Lung (tissue), 12 donors: ENCODE measurements around the gene HNRNPC. TPM values are rescaled to one million over a fixed set of nuclear protein-coding genes. Genes with fewer than 3 reads are reported as not detected.

Source experiments
- ATAC-seq: fragments of 200-7000 bp; cut with Tn5 transposase; one replicate; pipeline ENCODE4 v1.9.1; 2020; ENCODE audit warnings: moderate number of reproducible peaks; ENCODE audit not compliant: insufficient read depth, low FRiP score
- DNase-seq, 3 donors: peaks; one replicate each; pipeline ENCODE4 v3.0.0-alpha.2; 2013 to 2017
- H3K27ac ChIP-seq, 2 donors: one replicate each; pipeline ENCODE4 v1.5.1; 2013; ENCODE audit warnings: mild to moderate bottlenecking in 2 of 2, moderate library complexity in 2 of 2, control low read depth in 1 of 2, inconsistent platforms in 1 of 2, low read depth in 1 of 2, low read length in 1 of 2
- H3K27me3 ChIP-seq, 3 donors: one replicate each; pipeline ENCODE4 v1.5.1; 2013; ENCODE audit warnings: low read length in 2 of 3; ENCODE audit not compliant: control insufficient read depth in 3 of 3, insufficient read depth in 3 of 3
- H3K36me3 ChIP-seq, 4 donors: one replicate each; pipeline ENCODE4 v1.5.1; 2013; ENCODE audit warnings: low read length in 4 of 4, mild to moderate bottlenecking in 1 of 4, moderate library complexity in 1 of 4; ENCODE audit not compliant: control insufficient read depth in 4 of 4, insufficient read depth in 4 of 4
- H3K4me1 ChIP-seq, 5 donors: one replicate each; pipeline ENCODE4 v1.5.1; 2013; ENCODE audit warnings: low read length in 5 of 5, mild to moderate bottlenecking in 2 of 5, moderate library complexity in 1 of 5; ENCODE audit not compliant: control insufficient read depth in 5 of 5, insufficient read depth in 5 of 5
- H3K4me3 ChIP-seq: one replicate; pipeline ENCODE4 v1.5.1; 2013; ENCODE audit warnings: mild to moderate bottlenecking, control low read depth, moderate library complexity
- H3K9ac ChIP-seq, 2 donors: one replicate each; pipeline ENCODE4 v1.5.1; 2013; ENCODE audit warnings: low read length in 2 of 2, control low read depth in 1 of 2; ENCODE audit not compliant: insufficient read depth in 1 of 2
- H3K9me3 ChIP-seq, 4 donors: one replicate each; pipeline ENCODE4 v1.5.1; 2013; ENCODE audit warnings: low read length in 3 of 4, mild to moderate bottlenecking in 1 of 4, moderate library complexity in 1 of 4; ENCODE audit not compliant: control insufficient read depth in 4 of 4, insufficient read depth in 3 of 4
- CTCF ChIP-seq: IDR thresholded peaks from 2 replicates; pipeline ENCODE4 v1.5.1; 2012; ENCODE audit warnings: mild to moderate bottlenecking; ENCODE audit errors: control extremely low read depth, extremely low read depth
- WGBS, 2 donors: extraction: QIAGEN DNeasy Blood & Tissue Kit; methylation state at CpG; one replicate each; pipeline ENCODE4 v1.1.7; 2013; 5-methylcytosine and 5-hydroxymethylcytosine counted together
- polyA plus RNA-seq, 2 donors: library from polyadenylated mRNA; stranded (reverse); fragments of 200-250 nt; gene quantifications; one replicate each; pipeline ENCODE4 v1.2.1, GENCODE V29; 2013
- total RNA-seq, 2 donors: library from RNA; depleted of rRNA in 1 of 2; stranded (reverse); fragments of >200 nt in 1 of 2; gene quantifications; one replicate each; pipeline ENCODE4 v1.2.1, GENCODE V29; 2014 to 2021
- donor health status: control.
- donor health status: control.
- donor health status: Bipolar disorder and iron deficiency.
- donor health status: healthy.
- donor health status: DM: yes; HTN: yes; CAD: no.

Gene HNRNPC
- total and polyA plus RNA-seq, 4 donors, result 302 to 589 (median 542) TPM

DNA sequence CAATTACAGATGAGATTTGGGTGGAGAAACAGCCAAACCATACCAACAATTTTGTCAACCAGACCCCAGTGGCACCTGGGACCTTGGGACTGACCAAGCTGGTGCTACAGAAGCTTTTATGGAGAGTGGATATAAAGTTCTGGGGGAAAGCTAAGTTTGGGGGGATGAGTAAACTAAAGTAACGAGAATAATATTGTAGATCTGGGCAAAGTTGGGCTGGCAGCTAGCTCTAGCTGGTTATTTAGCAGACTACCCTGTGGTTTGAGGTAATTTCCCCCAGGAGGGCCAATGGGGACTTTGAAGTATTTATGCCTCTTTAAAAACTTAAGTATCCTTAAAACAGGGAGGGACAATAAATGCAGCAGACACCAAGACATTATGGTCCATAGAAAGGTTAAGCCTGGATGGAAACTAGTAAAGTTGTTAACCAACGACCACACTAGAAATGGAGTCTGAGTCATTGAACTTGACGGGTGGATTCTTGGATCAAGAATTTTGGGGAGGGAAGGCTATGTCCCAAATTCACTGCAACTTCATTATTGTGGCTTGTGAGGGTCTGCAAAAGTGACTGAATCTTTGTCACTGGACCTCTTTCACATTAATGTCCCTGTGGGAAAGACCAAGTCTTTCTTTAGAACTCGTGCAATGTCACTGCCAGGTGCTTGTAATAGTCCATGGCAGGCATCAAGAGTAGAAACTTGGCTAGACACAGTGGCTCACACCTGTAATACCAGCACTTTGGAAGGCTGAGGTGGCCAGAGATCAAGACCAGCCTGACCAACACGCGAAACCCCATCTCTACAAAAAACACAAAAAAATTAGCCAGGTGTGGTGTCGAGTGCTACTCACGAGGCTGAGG is 64.8 kb downstream of the HNRNPC start:
- DNase-seq (no peak), ATAC-seq (no peak)
- Histone ChIP-seq H3K9ac (no peak overlapping the region), H3K27me3 (no peaks in the 10 kb centered on the region), H3K4me3 (no peak overlapping the region), H3K36me3 (peaks cover 10 to 42% (median 26%) of the 10 kb centered on the region in 4 donors), H3K9me3 (no peaks in the 10 kb centered on the region), H3K27ac (no peak overlapping the region), H3K4me1 (peaks cover 0 to 7% (median 2%) of the 10 kb centered on the region in 5 donors)
- 75 to 92% methylated on average over 8 of the region's 8 CpGs for WGBS, 2 donors
- TF ChIP-seq CTCF, result no peak

DNA sequence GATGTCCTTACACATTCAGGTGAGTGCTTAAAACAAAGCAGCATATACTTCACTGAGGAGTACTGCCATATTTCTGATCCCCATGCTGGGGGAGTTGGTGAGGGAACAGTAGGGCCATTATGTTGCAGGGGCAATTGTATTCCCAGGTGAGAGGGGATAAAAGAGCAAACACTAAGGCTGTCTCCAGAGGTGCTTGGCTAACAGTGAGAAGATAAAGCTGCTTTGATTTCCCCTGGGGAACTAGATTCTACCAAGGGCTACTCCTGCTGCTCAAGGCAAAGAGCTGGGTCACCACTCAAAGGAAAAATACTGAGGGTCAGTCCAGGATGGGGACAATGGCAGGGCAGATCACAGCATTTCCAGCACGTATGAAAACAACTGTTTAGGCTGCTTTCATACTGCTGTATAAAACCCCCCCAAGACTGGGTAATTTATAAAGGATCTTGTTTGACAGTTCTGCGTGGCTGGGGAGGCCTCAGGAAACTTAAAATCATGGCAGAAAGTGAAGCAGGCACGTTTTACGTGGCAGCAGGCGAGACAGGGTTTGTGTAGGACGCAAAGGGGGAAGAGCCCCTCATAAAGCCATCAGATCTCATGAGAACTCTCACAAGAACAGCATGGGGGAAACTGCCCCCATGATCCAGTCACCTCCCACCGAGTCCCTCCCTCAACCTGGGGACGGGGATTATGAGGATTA is 65.6 kb downstream of the HNRNPC start:
- 78 to 85% methylated on average over 8 of the region's 8 CpGs for WGBS, 2 donors
- peak; percentile 34 to 39 (median 37) for DNase-seq
- no peak for ATAC-seq
- peaks cover 9 to 37% (median 19%) of the 10 kb centered on the region in 4 donors for H3K36me3 ChIP-seq
- no peak for TF ChIP-seq CTCF
- H3K27me3 ChIP-seq, result no peaks in the 10 kb centered on the region
- no peak overlapping the region for H3K27ac ChIP-seq
- H3K4me1 ChIP-seq, result peaks cover 0 to 7% (median 2%) of the 10 kb centered on the region in 5 donors
- H3K9ac ChIP-seq, result no peak overlapping the region
- no peak overlapping the region for H3K4me3 ChIP-seq
- H3K9me3 ChIP-seq, result no peaks in the 10 kb centered on the region

DNA sequence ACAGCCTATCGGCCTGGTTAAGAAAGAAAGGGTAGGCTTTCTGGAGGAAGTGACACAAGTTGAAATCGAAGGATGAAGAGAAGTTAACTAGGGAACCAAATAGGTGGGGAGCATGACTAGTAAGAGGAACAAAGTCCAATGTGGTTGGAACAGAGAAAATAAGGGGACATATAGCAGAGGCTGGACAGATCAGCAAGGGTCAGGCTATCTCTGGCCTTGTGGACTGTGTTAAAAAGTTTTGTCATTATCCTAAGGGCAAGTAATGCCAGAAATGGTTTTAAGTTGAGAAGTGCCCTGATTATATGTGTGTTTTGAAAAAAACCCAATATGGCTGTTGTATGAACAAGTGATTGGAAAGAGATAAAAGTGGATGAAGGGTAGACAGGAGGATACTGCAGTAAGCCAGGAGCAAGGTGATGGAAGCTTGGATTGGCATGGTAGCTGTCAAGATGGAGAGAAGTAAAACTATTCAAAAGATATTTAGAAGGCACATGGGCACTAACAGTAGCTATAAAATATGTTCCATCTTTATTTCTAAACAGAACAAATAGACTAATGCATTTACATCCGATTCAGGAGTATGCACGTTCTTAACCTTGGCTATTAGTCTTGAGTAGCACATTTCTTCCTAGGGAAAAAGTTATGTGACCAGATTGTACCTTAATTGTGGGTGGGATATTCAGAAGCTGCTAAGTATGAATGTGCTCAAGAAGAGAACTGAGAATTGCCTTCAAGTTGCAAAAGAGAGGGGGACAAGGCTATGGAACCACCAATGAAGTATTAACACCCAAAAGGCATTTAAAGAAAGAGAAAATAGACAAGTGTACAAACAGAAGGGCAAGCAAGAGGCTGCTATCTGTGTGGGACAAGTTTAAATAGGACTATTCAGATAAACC is 66.5 kb downstream of the HNRNPC start:
- ATAC-seq, result no peak
- Histone ChIP-seq H3K36me3 (peaks cover 6 to 34% (median 14%) of the 10 kb centered on the region in 4 donors), H3K4me3 (no peak overlapping the region), H3K27ac (no peak overlapping the region), H3K9me3 (no peaks in the 10 kb centered on the region), H3K27me3 (no peaks in the 10 kb centered on the region), H3K4me1 (peaks cover 0 to 7% (median 0%) of the 10 kb centered on the region in 5 donors), H3K9ac (no peak overlapping the region)
- TF ChIP-seq CTCF, result no peak
- DNase-seq, result no peak
- WGBS, 2 donors, result 61 to 83% methylated on average over 4 of the region's 4 CpGs
